ENCODE data around the gene F8.

F8 gene
- total RNA-seq = 2.5 to 4.6 reads per million in 2 donors

GRCh38 chrX:155022585-155022984 lies at the start of gene F8:
F8 (minus strand) TSS chrX:155022723; CDS start chrX:155022552, 171 bp downstream.
- no peak for DNase-seq

GRCh38 chrX:155071694-155072280 lies 49.3 kb upstream of the F8 start:
- peak in 1 of 5 experiments; percentile 28 for DNase-seq

DNA sequence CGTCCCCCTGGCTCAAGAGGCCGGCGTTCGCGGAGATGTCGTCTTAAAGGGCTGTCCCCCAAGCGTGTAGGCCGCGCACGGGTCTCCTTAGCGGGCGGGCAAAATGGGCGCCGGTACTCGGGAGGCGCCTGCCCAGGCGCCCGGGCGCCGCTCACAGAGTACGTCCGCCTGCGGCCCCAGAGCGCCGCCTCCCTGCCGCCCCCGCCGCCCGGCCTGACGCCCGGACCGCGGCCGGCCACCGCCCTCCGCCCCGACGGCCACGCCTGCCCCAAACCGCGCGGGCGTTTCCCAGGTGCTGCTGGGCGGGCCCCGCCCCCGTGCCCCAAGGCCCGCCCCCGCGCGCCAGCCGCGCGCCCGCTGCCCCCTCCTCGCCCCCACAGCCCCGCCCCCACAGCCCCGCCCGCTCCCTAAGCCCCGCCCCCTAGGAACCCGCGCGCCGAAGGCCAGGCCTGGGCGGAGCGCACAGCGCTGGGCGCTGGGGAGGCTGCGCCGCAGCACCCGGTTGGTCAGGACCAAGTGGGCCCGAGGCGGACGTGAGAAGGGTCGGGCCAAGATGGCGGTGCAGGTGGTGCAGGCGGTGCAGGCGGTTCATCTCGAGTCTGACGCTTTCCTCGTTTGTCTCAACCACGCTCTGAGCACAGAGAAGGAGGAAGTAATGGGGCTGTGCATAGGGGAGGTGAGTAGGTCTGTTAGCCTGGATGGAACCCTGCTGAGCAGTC lies 48.6 kb upstream of the F8 start, which contains the start of the genes BRCC3, CMC4 and MTCP1:
TSS of gene BRCC3 (plus strand) at position 534 of the 719 bp plus-strand sequence. CDS start at position 554, 20 bp downstream.
TSS of gene CMC4 (minus strand) at position 162 of the 719 bp plus-strand sequence. CDS start 7,113 bp downstream, outside the sequence.
TSS of gene MTCP1 (minus strand) at position 162 of the 719 bp plus-strand sequence. CDS start 5,126 bp downstream, outside the sequence.
- peak; percentile 52 to 88 (median 70) for DNase-seq

DNA sequence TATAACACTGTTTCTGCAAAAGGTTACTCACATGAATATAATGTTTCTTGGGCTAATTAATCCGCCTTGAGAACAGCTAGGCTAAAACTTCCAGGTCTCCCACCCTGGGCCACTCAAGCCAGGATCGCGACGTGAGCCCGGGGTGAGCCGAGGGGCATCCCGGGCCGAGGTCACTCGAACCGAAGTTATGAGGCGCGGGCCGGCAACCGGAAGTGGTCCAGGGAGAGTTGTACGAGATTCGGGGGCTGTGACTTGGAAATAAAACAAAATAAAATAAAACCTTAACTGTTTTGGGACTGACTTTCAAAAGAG lies 48.1 kb upstream of the F8 start:
- no peak for DNase-seq

DNA sequence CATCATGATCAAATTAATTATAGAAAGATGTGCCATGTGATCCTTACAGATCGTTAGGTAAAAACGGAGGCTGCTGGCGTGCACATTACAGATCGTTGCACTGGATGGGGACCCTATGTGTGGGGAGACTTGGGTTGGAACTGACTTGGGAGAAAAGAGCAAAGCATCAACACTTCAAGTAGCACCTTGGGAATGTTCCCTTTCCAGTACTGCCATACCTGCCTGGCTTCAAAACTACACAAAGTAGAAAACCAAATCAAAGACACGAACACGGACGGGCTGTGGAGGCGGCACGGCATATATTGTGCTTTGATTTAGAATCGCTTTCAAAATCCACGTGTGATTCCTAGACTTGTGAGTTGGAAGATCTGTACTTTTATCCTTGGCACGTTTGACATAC lies 47.5 kb upstream of the F8 start:
- no peak for DNase-seq

GRCh38 chrX:155069414-155069813 lies 46.9 kb upstream of the F8 start:
- no peak for DNase-seq

- no peak for DNase-seq
Measured at GRCh38 chrX:155068165-155068564, 45.6 kb upstream of the F8 start.

DNA sequence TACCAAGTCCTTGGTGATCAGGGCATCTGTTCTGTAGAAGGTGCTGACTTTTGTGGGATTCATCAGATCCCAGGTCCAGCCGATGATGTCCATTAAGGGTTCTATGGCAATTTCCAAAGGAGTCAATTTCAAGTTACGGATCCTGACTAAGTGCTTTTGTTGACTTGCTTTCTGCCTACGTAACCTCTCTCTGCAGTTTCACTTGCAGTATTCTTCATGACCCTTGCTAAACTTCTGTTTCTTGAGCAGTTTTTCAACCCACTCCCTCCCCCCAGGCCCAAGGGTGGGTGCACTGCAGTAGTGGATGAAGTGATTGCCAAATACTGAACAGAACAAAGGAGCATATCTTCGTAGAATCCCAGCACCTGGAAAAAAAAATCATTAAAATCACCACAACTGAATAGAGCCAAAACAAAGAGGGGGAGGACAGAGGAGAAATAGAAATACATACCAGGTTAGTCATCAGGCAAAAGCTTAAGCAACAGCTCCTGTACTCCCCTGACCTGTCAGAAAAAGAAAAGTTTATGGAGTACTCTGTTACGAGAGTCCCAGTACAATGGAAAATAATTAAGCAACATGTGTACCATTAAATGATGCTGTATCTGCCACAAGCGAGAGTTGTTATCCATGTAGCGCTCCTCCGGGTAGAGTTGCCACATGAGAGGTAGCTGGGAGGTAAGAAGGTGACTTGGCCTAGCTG lies 42.7 kb upstream of the F8 start:
- DNase-seq = no peak

- DNase-seq = no peak
Measured at GRCh38 chrX:155061760-155062159, 39.2 kb upstream of the F8 start.

DNA sequence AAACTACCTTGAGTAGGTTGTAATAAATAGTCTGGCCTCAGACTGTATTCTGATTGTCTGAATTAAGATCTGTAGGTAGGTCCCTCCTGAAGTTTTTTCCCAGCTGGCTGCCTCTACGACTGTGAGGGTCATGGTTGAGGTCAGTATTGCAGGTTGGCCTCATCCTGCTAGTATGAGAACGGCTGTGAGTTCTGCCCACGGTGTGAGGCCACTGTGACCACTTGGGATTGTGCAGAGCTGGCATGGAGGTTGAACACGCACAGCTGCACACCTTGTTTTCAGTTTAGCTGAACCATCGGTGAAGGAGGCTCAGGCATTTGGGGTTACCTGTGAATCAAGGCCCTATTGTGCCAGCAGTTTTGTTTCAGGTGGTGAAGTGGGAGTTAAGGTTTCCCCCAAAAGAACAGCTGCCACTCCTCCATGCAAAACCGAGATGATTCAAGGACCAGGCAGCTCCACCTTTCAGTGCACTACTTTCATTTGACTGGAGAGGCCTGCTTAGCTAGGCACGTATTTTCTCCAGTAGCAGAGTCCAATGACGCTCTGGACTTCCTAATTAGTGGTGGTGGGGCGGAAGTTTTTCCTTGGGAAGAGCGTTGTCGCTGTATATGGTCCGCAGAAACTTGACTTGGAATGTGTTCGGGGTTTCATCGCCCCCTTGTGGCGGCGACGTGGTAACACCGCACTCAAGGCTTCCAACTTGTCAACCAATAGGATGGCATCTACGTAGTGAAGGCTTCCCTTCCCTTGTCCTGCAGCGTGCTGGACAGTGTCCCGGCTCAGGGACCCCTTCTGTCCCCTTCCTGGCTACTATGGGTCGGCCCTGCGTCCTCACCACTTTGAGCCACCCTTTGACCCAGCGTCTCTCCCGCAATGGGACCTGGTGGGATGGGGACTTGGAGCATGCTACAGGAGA lies 34.6 kb upstream of the F8 start:
- peak; percentile 9 to 61 (median 29) for DNase-seq

DNA sequence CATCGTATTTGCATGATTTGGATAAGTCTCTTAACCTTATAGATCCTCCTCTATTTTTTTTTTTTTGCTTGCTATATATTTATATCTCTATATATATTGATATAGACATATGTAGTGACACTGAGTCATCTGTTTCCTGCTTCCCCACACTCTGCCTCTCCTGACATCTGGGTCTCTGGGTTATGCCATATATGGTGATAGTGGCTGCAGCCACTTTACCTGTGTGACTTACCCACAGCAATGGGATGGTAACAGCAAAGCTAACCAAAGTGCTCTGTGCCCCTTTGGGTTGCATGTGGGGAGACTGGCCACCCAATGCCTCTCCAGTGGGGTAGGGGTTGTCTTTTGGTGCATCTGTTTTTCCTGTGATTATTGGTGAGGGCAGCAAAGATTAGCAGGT lies 33.9 kb upstream of the F8 start:
- peak in 1 of 5 experiments; percentile 38 for DNase-seq

DNA sequence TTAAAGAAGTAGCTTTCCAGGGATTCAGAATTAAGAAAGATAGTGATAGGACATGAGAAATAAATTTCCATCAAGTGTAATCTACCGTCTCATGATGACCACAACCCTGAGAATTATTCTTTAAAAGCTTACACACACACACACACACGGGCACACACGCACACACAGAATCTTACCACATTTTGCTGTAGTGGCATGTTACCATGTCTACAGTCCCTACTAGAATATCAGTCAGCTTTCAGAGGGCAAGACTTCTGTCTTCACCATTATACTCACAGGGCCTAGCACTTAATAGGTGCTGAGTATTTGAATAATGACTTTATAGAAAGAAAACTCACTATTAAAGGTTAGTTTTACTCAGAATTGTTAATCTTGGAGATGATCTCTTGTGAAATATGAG lies 33.0 kb upstream of the F8 start:
- peak in 1 of 5 experiments; percentile 67 for DNase-seq

- DNase-seq = no peak
Measured at GRCh38 chrX:155054255-155054654, 31.7 kb upstream of the F8 start.

- no peak for DNase-seq
Measured at GRCh38 chrX:155053656-155054055, 31.1 kb upstream of the F8 start.

- no peak for DNase-seq
Measured at GRCh38 chrX:155052738-155053498, 30.4 kb upstream of the F8 start.

DNA sequence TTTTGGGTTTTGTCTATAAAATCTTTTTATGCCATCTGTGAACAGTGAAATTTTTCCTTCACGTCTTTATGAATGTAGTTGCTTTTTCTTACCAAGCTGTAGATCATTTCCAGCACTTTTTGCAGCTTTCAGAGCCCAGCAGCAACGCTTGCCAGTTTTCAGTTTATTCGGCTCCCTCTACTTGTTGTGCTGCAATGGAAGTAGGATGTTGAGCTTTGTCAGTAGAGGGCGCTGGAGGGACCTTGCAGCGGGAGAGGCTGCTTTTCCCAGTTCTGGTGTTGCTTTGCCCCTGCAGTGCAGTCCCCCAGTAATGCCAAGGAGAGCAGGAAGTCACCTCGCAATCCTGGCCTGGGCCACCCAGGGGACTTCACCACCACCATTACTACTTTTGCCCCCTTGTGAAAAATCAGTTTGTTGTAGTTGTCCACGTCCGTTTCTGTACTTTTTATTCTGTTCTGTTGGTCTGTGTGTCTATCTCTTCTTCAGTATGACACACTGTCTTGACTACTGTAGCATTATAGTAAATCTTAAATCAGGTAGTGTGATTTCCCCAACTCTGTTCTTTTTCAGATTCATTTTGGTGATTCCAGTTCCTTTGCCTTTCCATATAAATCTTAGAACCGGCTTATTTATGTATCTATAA lies 26.6 kb upstream of the F8 start:
- peak in 1 of 5 experiments; percentile 64 for DNase-seq

GRCh38 chrX:155046811-155047528 lies 24.4 kb upstream of the F8 start:
- DNase-seq = no peak

DNA sequence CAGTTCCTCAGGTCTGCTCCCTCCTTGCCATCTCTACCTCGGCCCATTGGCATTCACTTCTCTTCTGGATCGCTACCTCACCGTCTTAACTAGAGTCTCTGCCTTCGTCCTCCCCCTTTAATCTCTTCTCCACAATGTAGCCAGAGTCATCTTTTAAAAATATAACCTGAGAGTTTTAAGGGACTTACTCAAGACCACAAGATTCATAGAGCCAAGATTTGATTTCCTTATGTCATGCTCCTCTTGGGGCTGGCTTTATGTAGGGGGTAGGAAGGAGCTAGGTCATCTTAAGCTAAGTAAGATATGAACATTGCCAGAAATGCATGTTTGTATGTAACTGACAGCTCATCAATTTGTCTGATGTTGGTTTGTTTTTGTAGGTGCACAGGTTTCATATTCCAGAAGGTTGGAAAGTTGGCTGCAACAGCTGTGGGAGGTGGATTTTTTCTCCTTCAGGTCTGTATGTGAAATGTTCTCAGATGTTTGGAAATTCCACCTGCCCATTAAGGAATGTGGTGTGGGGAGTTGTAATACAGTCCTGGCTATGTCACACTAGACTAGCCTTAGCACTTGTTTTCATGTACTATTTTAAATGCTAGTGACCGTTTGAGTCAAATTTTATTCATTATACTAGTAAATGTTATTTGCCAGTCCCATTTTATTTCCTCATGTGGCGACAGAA lies 23.7 kb upstream of the F8 start:
- no peak for DNase-seq

- DNase-seq = no peak
Measured at GRCh38 chrX:155035688-155036087, 13.2 kb upstream of the F8 start.

GRCh38 chrX:155031657-155032056 lies 9.1 kb upstream of the F8 start:
- no peak for DNase-seq

Measured in T-helper 2 cell (primary cell).